Progenitor cell of endocrine pancreas (in vitro differentiated cells): ENCODE data around the gene NXPE4. TPM values are rescaled to one million over a fixed set of nuclear protein-coding genes. Genes with fewer than 3 reads are reported as not detected.
"Not testable (repeated sequence)": the region's sequence is repeated elsewhere in the genome, so short reads cannot be mapped to it uniquely, and the experiment has no call there.

Source experiments
- DNase-seq: peaks from one replicate; pipeline ENCODE4 v3.0.0; 2021; ENCODE audit warnings: low spot score; ENCODE audit not compliant: unreplicated experiment
- H3K27ac Mint-ChIP-seq: 2 replicates; pipeline ENCODE4 v1.8.0; 2021; ENCODE audit warnings: mild to moderate bottlenecking, moderate library complexity, mixed read lengths
- H3K27me3 Mint-ChIP-seq: 2 replicates; pipeline ENCODE4 v1.8.0; 2021; ENCODE audit warnings: mixed read lengths
- H3K36me3 Mint-ChIP-seq: 2 replicates; pipeline ENCODE4 v1.8.0; 2022; ENCODE audit warnings: mixed read lengths; ENCODE audit not compliant: insufficient read depth
- H3K4me1 Mint-ChIP-seq: 2 replicates; pipeline ENCODE4 v1.8.0; 2021; ENCODE audit warnings: low read depth, mixed read lengths
- H3K4me3 Mint-ChIP-seq: 2 replicates; pipeline ENCODE4 v1.8.0; 2021; ENCODE audit warnings: low read depth, mild to moderate bottlenecking, moderate library complexity, mixed read lengths
- H3K9me3 Mint-ChIP-seq: 2 replicates; pipeline ENCODE4 v1.8.0; 2021; ENCODE audit warnings: low read depth, mixed read lengths
- CTCF ChIP-seq: fragments of 200-600 bp; sonication (generic); IDR thresholded peaks from one replicate; pipeline ENCODE4 v1.5.0; 2021; ENCODE audit warnings: antibody characterized with exemption, mild to moderate bottlenecking; ENCODE audit not compliant: unreplicated experiment
- total RNA-seq: library from RNA; stranded (reverse); gene quantifications from 2 replicates; pipeline ENCODE4 v1.2.1, GENCODE V29; 2021

NXPE4 gene
- total RNA-seq, 1 donor from 2014 or later: not detected

DNA sequence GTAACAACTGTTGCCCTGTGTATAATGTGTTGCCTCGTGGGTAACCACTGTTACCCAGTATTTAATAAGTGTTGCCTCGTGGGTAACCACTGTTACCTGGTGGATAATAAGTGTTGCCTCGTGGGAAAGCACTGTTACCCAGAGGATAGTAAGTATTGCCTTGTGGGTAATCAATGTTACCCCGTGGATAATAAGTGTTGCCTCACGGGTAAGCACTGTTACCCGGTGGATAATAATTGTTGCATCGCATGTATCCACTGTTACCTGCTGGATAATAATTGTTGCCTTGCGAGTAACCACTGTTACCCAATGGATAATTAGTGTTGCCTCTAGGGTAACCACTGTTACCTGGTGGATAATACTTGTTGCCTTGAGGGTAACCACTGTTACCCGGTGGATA, 17.1 kb upstream of the NXPE4 start:
- Mint-ChIP-seq H3K36me3 (no peaks in the 10 kb centered on the region), H3K4me1 (no peaks in the 10 kb centered on the region), H3K27me3 (no peaks in the 10 kb centered on the region), H3K4me3 (no peak overlapping the region), H3K27ac (no peak overlapping the region), H3K9me3 (peaks cover 16% of the 10 kb centered on the region)
- no peak for DNase-seq
- no peak for TF ChIP-seq CTCF

GRCh38 chr11:114612199-114612598, 16.6 kb upstream of the NXPE4 start:
- H3K36me3 Mint-ChIP-seq, H3K4me1 Mint-ChIP-seq, DNase-seq, H3K27me3 Mint-ChIP-seq, H3K4me3 Mint-ChIP-seq, H3K27ac Mint-ChIP-seq: not testable (repeated sequence)
- peaks cover 21% of the 10 kb centered on the region for H3K9me3 Mint-ChIP-seq

DNA sequence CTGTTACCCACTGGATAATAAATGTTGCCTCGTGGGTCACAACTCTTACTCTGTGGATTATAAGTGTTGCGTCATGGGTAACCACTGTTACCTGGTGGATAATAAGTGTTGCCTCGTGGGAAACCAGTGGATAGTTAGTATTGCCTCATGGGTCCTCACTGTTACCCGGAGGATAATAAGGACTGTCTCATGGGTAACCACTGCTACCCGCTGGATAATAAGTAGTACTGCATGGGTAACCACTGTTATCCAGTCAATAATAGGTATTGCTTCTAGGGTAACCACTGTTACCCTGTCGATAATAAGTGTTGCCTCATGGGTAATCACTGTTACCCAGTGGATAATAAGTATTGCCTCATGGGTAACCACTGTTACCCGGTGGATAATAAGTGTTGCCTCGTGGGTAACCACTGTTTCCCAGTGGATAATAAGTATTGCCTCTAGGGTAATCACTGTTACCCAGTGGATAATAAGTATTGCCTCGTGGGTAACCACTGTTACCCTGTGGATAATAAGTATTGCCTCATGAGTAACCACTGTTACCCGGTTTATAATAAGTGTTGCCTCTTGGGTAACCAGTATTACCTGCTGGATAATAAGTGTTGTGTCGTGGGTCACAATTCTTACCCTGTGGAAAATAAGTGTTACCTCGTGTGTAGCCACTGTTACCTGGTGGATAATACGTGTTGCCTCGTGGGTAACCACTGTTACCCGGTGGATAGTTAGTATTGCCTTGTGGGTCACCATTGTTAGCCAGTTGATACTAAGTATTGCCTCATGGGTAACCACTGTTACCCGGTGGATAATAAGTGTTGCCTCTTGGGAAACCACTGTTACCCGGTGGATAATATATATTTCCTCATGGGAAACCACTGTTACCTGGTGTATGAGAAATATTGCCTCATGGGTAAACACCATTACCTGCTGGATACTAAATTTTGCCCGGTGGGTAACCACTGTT, 15.7 kb upstream of the NXPE4 start:
- DNase-seq: no peak
- H3K9me3 Mint-ChIP-seq: peaks cover 21% of the 10 kb centered on the region
- no peaks in the 10 kb centered on the region for H3K4me1 Mint-ChIP-seq
- H3K36me3 Mint-ChIP-seq: no peaks in the 10 kb centered on the region
- no peak overlapping the region for H3K27ac Mint-ChIP-seq
- no peaks in the 10 kb centered on the region for H3K27me3 Mint-ChIP-seq
- H3K4me3 Mint-ChIP-seq: no peak overlapping the region
- no peak for TF ChIP-seq CTCF

DNA sequence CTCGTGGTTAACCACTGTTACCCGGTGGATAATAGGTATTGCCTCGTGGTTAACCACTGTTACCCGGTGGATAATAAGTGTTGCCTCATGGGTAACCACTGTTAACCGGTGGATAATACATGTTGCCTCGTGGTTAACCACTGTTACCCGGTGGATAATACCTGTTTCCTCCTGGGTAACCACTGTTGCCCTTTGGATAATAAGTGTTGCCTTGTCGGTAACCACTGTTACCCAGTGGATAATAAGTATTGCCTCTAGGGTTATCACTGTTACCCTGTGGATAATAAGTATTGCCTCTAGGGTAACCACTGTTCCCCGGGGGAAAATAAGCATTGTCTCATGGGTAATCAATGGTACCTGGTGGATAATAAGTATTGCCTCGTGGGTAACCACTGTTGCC, 15.0 kb upstream of the NXPE4 start:
- peaks cover 21% of the 10 kb centered on the region for H3K9me3 Mint-ChIP-seq

DNA sequence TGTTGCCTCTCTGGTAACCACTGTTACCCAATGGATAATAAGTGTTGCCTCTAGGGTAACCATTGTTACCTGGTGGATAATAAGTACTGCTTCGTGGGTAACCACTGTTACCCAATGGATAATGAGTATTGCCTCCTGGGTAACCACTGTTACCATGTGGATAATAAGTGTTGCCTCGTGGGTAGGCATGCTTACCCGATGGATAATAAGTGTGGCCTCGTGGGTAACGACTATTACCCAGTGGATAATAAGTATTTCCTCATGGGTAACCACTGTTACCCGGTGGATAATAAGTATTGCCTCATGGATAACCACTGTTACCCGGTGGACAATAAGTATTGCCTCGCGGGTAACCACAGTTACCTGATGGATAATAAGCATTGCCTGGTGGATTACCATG, 13.8 kb upstream of the NXPE4 start:
- Mint-ChIP-seq H3K9me3 (peaks cover 21% of the 10 kb centered on the region), H3K27me3 (no peaks in the 10 kb centered on the region), H3K36me3 (no peaks in the 10 kb centered on the region), H3K27ac (no peak overlapping the region), H3K4me1 (no peaks in the 10 kb centered on the region), H3K4me3 (no peak overlapping the region)
- TF ChIP-seq CTCF: no peak
- DNase-seq: no peak

More for the DNA sequence above, 15.0 kb upstream of the NXPE4 start:
- H3K27me3 Mint-ChIP-seq: no peaks in the 10 kb centered on the region
- DNase-seq: no peak
- H3K27ac Mint-ChIP-seq: no peak overlapping the region
- no peak for TF ChIP-seq CTCF
- H3K36me3 Mint-ChIP-seq: no peaks in the 10 kb centered on the region
- no peaks in the 10 kb centered on the region for H3K4me1 Mint-ChIP-seq
- no peak overlapping the region for H3K4me3 Mint-ChIP-seq

GRCh38 chr11:114608605-114609004, 13.0 kb upstream of the NXPE4 start:
- peaks cover 21% of the 10 kb centered on the region for H3K9me3 Mint-ChIP-seq
- H3K27ac Mint-ChIP-seq, H3K27me3 Mint-ChIP-seq, H3K4me1 Mint-ChIP-seq, H3K36me3 Mint-ChIP-seq, H3K4me3 Mint-ChIP-seq, DNase-seq: not testable (repeated sequence)
